ENCODE results near the gene NUP205.
"Not testable (repeated sequence)": the region's sequence is repeated elsewhere in the genome, so short reads cannot be mapped to it uniquely, and the experiment has no call there.

NUP205 gene

GRCh38 chr7:135670179-135670578 is 112.5 kb downstream of the NUP205 start:
- no peak for DNase-seq

- DNase-seq: no peak
These were observed 115.0 kb downstream of the NUP205 start for GRCh38 chr7:135672560-135673359.

GRCh38 chr7:135673360-135673706 is 115.6 kb downstream of the NUP205 start:
- DNase-seq: no peak

- peak; percentile 75 for DNase-seq
These were observed 121.2 kb downstream of the NUP205 start for GRCh38 chr7:135678612-135679575.

- no peak for DNase-seq
These were observed 124.0 kb downstream of the NUP205 start for GRCh38 chr7:135681762-135682161.

GRCh38 chr7:135682191-135682590 is 124.5 kb downstream of the NUP205 start:
- DNase-seq: no peak

- no peak for DNase-seq
These were observed 125.9 kb downstream of the NUP205 start for GRCh38 chr7:135683609-135684008.

GRCh38 chr7:135684136-135684535 is 126.4 kb downstream of the NUP205 start:
- no peak for DNase-seq

GRCh38 chr7:135684699-135685098 is 127.0 kb downstream of the NUP205 start:
- DNase-seq: no peak

- DNase-seq: no peak
These were observed 127.8 kb downstream of the NUP205 start for GRCh38 chr7:135685306-135686084.

GRCh38 chr7:135687466-135687865 is 129.7 kb downstream of the NUP205 start:
- DNase-seq: no peak

GRCh38 chr7:135690566-135690965 is 132.8 kb downstream of the NUP205 start:
- no peak for DNase-seq

- no peak for DNase-seq
These were observed 134.3 kb downstream of the NUP205 start for GRCh38 chr7:135692055-135692454.

GRCh38 chr7:135692606-135693005 is 134.9 kb downstream of the NUP205 start:
- DNase-seq: not testable (repeated sequence)

- no peak for DNase-seq
These were observed 135.8 kb downstream of the NUP205 start for GRCh38 chr7:135693558-135693957.

- no peak for DNase-seq
These were observed 139.7 kb downstream of the NUP205 start for GRCh38 chr7:135697276-135698049.

Measured in right hindlimb (tissue), 1 donor.